NCI-H1694 (cell line): ENCODE results near the gene SLC6A17.

Source experiments
- DNase-seq: peaks from one replicate; lab custom pipeline; 2025; lab: John Stamatoyannopoulos, UW

SLC6A17 gene

GRCh38 chr1:110242062-110242461, 91.8 kb downstream of the SLC6A17 start:
- no peak for DNase-seq

DNA sequence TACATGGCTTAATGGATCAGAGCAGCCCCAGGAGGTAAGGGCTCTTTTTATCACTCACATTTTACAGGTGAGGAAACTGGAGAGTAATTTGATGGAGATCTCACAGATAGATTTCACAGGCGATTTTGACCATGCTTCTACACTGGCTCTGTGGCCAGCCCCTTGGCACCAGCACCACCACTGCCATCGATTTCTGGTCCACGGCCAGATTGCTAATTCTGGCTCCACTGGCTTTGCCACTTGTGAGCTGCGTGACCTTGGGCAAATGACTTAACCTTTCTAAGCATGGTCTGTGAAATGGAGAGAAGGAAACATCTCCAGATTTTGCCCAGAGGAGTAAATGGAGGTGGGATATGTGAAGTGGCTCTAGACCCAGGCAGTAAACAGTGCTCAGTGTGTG, 92.4 kb downstream of the SLC6A17 start:
- DNase-seq = no peak

DNA sequence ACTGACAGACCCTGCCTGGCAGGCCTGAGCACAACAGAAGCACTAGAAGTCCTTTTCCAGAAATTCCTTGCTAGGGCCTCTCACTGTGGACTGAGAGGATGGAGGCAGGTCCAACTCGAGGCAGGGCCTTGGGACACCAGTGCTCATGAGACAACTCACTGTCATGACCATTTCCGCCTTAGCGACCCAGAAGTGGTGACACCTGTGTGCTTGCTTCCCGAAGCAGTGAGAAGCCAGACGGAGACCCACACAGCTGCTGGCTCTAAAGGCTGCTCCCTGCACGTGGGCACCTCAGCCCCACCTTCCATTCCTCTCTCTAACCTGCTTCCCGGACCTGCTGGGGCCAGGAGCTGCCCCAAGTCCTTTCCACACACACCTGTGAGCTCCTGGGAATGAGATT, 92.9 kb downstream of the SLC6A17 start:
- DNase-seq = no peak

- peak; percentile 20 for DNase-seq
These were observed 93.3 kb downstream of the SLC6A17 start for GRCh38 chr1:110243574-110243973.

- no peak for DNase-seq
These were observed 95.8 kb downstream of the SLC6A17 start for GRCh38 chr1:110245876-110246620.

GRCh38 chr1:110248746-110249145, 98.5 kb downstream of the SLC6A17 start:
- DNase-seq = no peak

DNA sequence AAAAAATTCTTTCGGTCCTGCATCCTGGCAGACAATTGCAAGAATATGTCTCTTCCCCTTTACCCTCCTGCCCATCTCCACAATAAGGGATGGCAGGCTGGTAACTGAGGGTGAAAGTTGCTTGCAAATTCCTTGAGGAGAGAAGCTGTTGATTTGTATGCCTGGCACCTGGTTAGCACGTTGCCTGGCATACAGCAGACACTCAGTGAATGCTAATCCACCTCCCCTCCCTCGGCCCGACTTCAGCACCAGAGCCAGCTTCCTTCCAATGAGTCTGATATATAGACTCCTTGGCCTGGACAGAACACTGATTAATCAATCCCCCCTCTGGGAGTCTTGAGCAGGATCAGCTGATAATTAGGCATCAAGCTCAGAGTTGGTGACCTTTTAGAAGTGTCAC, 99.0 kb downstream of the SLC6A17 start:
- DNase-seq = no peak

DNA sequence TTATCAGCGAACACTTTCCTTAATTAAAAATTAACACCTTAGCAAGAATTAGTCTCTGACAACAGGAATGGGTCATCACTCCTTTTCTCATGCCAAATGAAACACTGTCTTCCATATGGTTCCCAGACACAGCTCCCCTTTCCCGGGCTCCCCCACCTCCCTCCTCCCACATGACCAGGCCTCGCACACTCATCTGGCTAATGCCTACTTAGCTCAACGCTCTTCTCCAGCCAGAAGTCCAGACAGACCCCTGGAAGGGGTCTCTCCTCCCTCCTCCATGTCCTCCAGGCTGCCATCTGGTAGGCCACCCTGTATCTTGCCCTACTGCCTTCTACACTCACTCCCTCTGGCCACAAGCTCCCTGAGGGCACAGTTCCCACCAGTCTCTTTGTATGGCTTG, 99.7 kb downstream of the SLC6A17 start:
- no peak for DNase-seq

- no peak for DNase-seq
These were observed 100.5 kb downstream of the SLC6A17 start for GRCh38 chr1:110250749-110251148.
